OCI-LY7 (cell line): ENCODE data around the gene SPACA4. TPM values are rescaled to one million over a fixed set of nuclear protein-coding genes. Genes with fewer than 3 reads are reported as not detected.

Experiments used
- BruUV-seq: library from RNA; stranded (reverse); fragments of 400-500 nt; replicated peaks from 2 replicates; lab custom pipeline; 2021; lab: Mats Ljungman, UMichigan
- CTCF ChIA-PET: fragments of 300-600 bp; sonication (Branson Sonifier 250); formaldehyde crosslinking; loops from one replicate; lab custom pipeline; 2022; ENCODE audit warnings: antibody characterized with exemption; ENCODE audit not compliant: unreplicated experiment; lab: Charles Lee
- POLR2A ChIA-PET: fragments of 300-600 bp; sonication (Branson Sonifier 250); formaldehyde crosslinking; loops from one replicate; lab custom pipeline; 2022; ENCODE audit warnings: antibody characterized with exemption; lab: Charles Lee
- DNase-seq: peaks from one replicate; pipeline ENCODE4 v3.0.0-alpha.2; 2015; ENCODE audit warnings: low spot score
- H2AFZ ChIP-seq: fragments of 200-600 bp; sonication (generic), shearing (Covaris generic); 2 replicates; pipeline ENCODE4 v1.6.1; 2014; ENCODE audit warnings: mild to moderate bottlenecking, antibody characterized with exemption, low read length, moderate library complexity
- H3K27ac ChIP-seq: fragments of 200-600 bp; sonication (generic); 2 replicates; pipeline ENCODE4 v1.5.1; 2014; ENCODE audit warnings: mixed run types, low read depth, mild to moderate bottlenecking, moderate library complexity, low read length, inconsistent platforms; ENCODE audit not compliant: poor library complexity, severe bottlenecking
- H3K36me3 ChIP-seq: fragments of 200-600 bp; sonication (generic); 2 replicates; pipeline ENCODE4 v1.6.1; 2014; ENCODE audit warnings: mild to moderate bottlenecking, antibody characterized with exemption, low read length, moderate library complexity, mixed read lengths; ENCODE audit not compliant: insufficient read depth
- H3K4me1 ChIP-seq: fragments of 200-600 bp; sonication (generic); 2 replicates; pipeline ENCODE4 v1.5.1; 2014; ENCODE audit warnings: mild to moderate bottlenecking, low read length; ENCODE audit not compliant: insufficient read depth, poor library complexity, severe bottlenecking
- H3K4me2 ChIP-seq: fragments of 200-600 bp; sonication (generic); 2 replicates; pipeline ENCODE4 v1.6.1; 2014; ENCODE audit warnings: mild to moderate bottlenecking, low read length
- H3K4me3 ChIP-seq: fragments of 200-600 bp; sonication (generic); 2 replicates; pipeline ENCODE4 v1.5.1; 2014; ENCODE audit warnings: mild to moderate bottlenecking, low read depth, low read length; ENCODE audit not compliant: poor library complexity, severe bottlenecking
- H3K79me2 ChIP-seq: fragments of 200-600 bp; sonication (generic); 2 replicates; pipeline ENCODE4 v1.6.1; 2016; ENCODE audit warnings: low read depth, mild to moderate bottlenecking, low read length, moderate library complexity, mixed read lengths; ENCODE audit not compliant: insufficient read depth
- H3K9me2 ChIP-seq: fragments of 200-600 bp; sonication (generic); 2 replicates; pipeline ENCODE4 v1.6.1; 2016; ENCODE audit warnings: mild to moderate bottlenecking, low read length, mixed read lengths; ENCODE audit not compliant: insufficient read depth
- H3K9me3 ChIP-seq: fragments of 200-600 bp; sonication (generic); 2 replicates; pipeline ENCODE4 v1.6.1; 2014; ENCODE audit warnings: mild to moderate bottlenecking, mixed run types, low read length, mixed read lengths
- H4K20me1 ChIP-seq: fragments of 200-600 bp; sonication (generic); 2 replicates; pipeline ENCODE4 v1.6.1; 2014; ENCODE audit warnings: mild to moderate bottlenecking, antibody characterized with exemption, low read length, moderate library complexity, mixed read lengths; ENCODE audit not compliant: insufficient read depth
- EZH2phosphoT487 ChIP-seq: fragments of 200-600 bp; sonication (generic); IDR thresholded peaks from 2 replicates; pipeline ENCODE4 v1.6.1; 2018; ENCODE audit warnings: low read depth, borderline replicate concordance, mild to moderate bottlenecking, mixed run types, antibody characterized with exemption, low read length, moderate library complexity, mixed read lengths
- intact Hi-C: fragments of 100-400 bp; cut with micrococcal nuclease; formaldehyde crosslinking; loops from one replicate; pipeline ENCODE4 v1.10.0; 2022; ENCODE audit not compliant: unreplicated experiment
- total RNA-seq, 2 experiments: library from RNA; depleted of rRNA in 1 of 2; stranded (reverse); fragments of >200 nt in 1 of 2; shearing (Covaris generic) in 1 of 2; gene quantifications; 2 replicates each; pipeline ENCODE4 v1.2.3, GENCODE V29; 2014 to 2022
- TF ChIP-seq, protein P1 (sequence below): fragments of 200-600 bp; sonication (generic); conservative IDR thresholded peaks from 2 replicates; pipeline ENCODE4 v1.5.1; 2014; ENCODE audit warnings: mild to moderate bottlenecking, antibody characterized with exemption, low read length, moderate library complexity, mixed read lengths

The SPACA4 gene
- total RNA-seq, 2 experiments from 2014 or later: not detected

DNA sequence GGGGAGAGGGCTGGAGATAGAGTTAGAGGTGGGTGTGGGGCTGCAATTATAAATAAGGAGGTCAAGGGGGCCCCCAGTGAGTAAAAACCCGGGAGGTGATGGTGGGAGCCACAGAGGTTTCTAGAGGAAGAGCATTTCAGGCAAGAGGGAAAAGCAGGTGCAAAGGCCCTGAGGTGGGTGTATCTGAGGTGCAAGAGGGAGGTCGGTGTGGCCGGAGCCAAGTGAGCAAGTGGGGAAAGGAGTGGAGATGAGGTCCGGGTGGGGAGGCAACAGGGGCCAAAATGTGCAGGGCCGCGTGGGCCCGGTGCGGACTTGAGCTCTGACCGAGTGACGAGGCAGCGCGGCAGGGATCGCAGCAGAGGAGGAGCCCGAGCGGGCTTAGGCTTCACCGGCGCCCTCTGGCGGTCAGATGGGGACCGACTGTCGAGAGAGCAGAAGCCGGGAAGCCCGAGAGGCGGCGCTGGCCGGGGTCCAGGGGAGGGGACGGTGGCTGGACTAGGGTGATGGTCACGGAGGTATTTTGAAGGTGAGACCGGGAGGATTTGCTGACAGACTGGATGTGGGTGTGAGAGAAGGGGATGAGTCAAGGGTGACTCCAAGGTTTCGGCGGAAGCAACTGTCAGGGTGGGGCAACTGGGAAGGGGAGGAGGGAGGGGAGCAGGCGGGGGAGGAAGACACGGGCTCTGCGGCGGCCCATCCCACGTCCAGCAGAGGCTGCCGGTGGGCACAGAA lies 17.7 kb upstream of the SPACA4 start:
- no TSS peak for BruUV-seq
- no peaks in the 10 kb centered on the region for H3K79me2 ChIP-seq
- TF ChIP-seq, protein P1, sequence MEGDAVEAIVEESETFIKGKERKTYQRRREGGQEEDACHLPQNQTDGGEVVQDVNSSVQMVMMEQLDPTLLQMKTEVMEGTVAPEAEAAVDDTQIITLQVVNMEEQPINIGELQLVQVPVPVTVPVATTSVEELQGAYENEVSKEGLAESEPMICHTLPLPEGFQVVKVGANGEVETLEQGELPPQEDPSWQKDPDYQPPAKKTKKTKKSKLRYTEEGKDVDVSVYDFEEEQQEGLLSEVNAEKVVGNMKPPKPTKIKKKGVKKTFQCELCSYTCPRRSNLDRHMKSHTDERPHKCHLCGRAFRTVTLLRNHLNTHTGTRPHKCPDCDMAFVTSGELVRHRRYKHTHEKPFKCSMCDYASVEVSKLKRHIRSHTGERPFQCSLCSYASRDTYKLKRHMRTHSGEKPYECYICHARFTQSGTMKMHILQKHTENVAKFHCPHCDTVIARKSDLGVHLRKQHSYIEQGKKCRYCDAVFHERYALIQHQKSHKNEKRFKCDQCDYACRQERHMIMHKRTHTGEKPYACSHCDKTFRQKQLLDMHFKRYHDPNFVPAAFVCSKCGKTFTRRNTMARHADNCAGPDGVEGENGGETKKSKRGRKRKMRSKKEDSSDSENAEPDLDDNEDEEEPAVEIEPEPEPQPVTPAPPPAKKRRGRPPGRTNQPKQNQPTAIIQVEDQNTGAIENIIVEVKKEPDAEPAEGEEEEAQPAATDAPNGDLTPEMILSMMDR: peak; percentile 94
- TF ChIP-seq EZH2phosphoT487: no peak
- intact Hi-C loops: no loop called here
- H3K9me2 ChIP-seq: no peaks in the 10 kb centered on the region
- peak; percentile 87 for DNase-seq
- H4K20me1 ChIP-seq: no peaks in the 10 kb centered on the region
- ChIA-PET CTCF (no interaction called here), POLR2A (no interaction called here)
- H2AFZ ChIP-seq: 0 out of 2 replicates have a peak overlapping the region, but pooled peaks have one; percentile 30
- no peaks in the 10 kb centered on the region for H3K9me3 ChIP-seq
- H3K4me2 ChIP-seq: peak overlapping the region; percentile 56
- H3K36me3 ChIP-seq: no peaks in the 10 kb centered on the region
- H3K4me3 ChIP-seq: peak overlapping the region; percentile 48
- H3K4me1 ChIP-seq: peaks cover 4% of the 10 kb centered on the region
- H3K27ac ChIP-seq: no peak overlapping the region

DNA sequence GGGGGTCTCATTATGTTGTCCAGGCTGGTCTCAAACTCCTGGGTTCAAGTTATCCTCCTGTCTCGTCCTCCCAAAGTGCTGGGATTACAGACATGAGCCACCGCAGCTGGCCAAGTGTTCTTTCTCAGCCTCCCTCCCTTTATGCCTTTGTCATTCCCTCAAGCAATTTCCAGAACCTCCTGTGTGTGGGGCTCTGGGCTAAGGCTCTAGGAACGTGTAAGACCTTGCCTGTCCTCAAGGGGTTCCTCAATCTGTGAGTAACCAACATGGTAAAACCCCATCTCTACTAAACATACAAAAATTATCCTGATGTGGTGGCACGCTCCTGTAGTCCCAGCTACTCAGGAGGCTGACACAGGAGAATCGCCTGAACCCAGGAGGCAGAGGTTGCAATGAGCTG lies 15.5 kb upstream of the SPACA4 start:
- POLR2A ChIA-PET: no interaction called here

More for the DNA sequence above, 15.5 kb upstream of the SPACA4 start:
- intact Hi-C loops: no loop called here
- H3K9me2 ChIP-seq: no peaks in the 10 kb centered on the region
- H3K27ac ChIP-seq: no peak overlapping the region
- TF ChIP-seq, protein P1: no peak
- no peak for TF ChIP-seq EZH2phosphoT487
- H3K36me3 ChIP-seq: no peaks in the 10 kb centered on the region
- H2AFZ ChIP-seq: no peak overlapping the region
- CTCF ChIA-PET: no interaction called here
- no peak overlapping the region for H3K4me3 ChIP-seq
- no peaks in the 10 kb centered on the region for H4K20me1 ChIP-seq
- no peaks in the 10 kb centered on the region for H3K79me2 ChIP-seq
- H3K4me1 ChIP-seq: no peaks in the 10 kb centered on the region
- no TSS peak for BruUV-seq
- H3K9me3 ChIP-seq: no peaks in the 10 kb centered on the region
- H3K4me2 ChIP-seq: no peak overlapping the region
- DNase-seq: no peak
